Measurements from ENCODE around the gene ITGAD.

The ITGAD gene

DNA sequence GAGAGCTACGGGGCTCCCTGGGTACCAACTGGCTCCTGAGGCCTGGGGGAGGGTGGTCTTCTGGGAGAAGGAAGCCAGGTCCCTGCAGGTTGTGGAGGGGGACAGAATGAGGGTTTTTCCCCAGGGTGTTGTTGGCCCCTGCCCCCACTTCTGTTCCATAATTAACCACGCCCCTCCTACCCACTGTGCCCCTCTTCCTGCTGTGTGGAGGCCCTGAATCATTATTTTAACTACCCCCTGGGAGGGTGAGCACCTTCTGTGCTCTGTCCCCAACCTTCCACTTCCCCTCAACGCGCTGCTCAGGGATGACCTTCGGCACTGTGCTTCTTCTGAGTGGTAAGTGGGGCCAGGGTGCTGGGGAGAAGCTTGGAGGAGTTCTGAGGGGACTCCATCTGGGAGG, at the start of gene ITGAD:
Gene ITGAD (plus strand): TSS at position 280 of the 400 bp plus-strand sequence. CDS start 26 bp downstream, at position 306.
- DNase-seq, result no peak

DNA sequence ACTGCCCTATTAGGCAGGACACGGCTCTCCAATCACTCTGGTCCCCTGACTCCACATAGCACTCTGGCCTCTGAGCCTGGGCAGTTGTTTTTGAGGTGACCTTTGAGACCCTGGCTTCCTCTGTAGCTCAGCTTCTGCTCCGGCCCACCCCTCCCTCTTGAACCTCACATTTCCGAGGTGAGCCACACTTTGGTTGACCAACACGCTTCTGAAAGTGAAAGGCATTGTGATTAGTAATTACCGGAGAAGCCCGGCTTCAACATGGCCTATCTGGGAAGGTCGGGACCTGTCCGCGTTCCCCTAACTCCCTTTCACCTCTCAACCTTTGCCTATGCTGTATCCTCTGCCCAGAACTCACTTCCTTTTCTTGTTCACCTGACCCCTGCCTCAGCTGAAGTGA, 48.4 kb upstream of the ITGAD start:
- DNase-seq, result no peak

DNA sequence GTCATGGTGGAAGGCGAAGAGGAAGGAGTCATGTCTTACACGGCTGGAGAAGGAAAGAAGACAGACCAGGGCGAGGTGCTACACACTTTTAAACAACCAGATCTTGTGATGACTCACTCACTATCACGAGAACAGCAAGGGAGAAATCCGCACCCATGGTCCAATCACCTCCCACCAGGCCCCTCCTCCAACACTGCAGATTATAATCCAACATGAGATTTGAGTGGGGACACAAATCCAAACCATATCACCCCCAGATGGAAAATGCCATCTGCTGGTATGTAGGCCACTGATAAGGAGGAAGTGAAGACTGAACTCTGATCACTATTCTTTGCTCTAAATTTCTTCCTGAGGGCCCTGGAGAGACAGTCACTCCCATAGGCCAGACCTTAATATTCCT, 45.7 kb upstream of the ITGAD start:
- no peak for DNase-seq

DNA sequence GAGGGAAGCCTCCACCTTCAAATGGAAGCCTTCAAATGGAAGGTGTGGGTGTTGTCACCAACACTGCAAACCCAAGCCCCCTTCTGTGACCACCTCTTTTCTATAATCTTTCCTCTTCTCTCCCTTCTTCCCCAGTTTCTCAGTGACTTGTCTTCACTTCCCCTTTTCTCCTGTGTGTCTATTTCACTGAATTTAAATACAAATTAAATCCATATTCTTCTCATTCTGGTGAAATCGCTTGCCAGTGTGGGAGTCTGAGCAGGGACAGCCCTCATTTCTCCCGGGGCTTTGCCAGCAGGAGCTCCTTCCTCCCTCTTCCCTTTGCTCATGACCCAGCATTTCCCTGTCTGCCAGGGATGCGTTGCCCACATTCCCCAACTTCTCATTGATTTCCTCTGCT, 44.6 kb upstream of the ITGAD start:
- DNase-seq, result no peak

DNA sequence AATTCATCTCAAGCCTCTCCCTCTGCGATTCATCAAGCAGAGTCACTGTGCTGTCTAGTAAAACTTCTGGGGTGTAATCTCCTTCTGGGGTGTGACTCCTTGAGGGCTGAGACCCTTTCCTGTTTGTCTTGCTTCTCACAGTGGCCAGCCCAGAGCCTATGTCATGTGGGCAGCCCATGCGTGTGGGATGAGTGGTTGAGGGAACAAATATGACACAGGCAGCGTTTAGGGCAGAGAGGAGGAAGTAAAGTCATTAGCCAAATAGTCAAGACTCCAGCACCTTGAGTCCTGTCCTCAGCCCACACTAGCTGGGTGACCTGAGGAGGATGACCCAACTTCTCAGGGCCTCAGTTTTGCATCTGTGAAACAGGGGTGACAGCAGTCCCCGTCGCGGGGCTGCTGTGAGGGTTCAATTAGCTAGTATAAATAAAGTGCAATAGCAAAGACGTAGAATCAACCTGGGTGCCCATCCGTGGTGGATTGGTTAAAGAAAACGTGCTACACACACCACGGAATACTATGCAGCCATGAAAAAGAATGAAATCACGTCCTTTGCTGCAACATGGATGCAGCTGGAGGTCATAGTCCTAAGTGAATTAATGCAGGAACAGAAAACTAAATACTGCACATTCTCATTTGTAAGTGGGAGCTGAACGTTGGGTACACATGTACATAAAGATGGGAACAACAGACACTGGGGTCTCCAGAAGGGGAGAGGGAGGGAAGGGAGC, 42.7 kb upstream of the ITGAD start:
- DNase-seq, result no peak

DNA sequence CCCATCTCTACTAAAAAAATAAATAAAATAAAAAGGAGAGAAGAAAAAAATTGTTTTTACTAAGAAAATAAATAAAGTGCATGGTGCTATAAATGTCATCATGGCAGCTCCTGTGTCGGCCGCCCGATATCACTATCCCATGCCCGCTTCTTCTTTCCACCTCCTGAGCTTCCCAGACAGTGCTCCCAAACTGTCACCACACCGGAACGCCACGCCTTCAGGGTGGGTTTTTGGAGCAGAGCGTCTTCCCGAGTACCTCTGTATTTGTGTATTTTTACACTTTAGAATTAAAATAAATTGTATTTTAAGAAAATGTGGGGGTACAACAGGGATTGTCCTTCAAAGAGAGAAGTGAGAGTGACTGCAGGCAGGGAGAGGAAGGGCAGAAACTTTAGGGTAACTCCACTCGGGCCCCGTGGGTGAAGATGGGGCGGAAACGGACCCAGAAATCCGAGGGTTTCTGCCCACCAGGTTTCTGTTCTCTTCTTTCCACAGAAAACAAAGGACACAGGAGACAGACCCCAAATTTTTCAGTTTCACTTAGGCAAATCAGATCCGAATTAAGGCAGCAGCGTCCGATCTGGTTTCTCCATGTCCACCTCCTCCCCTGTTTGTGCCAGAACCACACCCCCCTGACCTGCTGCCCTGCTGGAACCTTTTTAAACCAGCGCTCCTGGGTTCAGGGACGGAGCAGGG, 41.7 kb upstream of the ITGAD start:
- no peak for DNase-seq

DNA sequence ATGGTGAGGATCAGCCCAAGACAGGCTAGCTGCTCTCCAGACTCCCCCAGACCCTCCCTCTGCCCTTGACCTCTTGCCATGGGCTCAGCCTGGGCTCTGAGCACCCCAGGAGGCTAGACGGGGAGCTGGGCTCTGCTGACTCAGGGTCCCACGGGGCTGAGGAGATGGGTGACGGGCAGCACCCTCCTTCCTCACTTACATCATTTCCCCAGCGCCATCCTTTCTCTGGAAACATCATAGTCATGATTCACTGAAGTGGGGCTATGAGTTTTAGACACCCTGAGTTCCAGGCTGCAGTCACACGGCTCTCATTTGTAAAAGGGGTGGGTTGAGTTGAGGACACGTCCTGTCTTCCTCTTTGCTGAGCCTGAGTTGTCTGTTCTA, 41.2 kb upstream of the ITGAD start:
- no peak for DNase-seq

DNA sequence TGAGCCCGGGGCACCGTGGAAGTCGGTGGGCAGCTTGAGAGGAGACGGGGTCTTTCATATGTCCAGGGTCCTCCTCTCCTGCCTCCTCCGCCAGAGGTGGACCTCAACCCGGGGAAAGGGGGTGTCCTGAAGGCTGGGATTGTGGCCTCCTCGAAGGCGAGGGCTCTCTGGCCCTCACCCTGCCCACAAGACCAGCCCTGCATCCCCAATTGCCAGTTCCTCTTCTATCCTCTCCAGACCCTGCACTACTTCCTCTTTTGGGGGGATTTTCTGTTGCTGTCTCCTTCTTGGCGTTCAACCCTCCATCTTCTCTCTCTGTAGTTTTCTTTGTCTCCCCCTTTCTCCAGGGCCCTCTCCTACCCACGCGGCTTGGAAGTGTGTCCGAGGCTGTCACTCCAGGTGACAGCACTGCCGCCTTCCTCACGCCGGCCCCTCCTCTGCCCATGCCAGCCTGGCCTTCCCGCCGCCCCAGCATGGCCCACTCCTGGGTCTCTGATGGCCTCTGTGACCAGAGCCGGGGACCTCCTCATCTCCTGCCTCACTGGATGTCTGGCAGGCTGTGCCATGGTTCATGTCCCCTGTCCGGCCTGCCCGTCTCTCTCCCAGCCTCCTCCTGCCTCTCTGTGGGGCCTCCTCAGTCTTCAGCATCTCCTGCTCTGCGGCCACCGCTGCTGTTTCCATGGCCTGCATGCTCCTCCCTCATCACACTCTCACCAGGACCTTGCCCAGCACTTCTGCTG, 40.6 kb upstream of the ITGAD start:
- no peak for DNase-seq

DNA sequence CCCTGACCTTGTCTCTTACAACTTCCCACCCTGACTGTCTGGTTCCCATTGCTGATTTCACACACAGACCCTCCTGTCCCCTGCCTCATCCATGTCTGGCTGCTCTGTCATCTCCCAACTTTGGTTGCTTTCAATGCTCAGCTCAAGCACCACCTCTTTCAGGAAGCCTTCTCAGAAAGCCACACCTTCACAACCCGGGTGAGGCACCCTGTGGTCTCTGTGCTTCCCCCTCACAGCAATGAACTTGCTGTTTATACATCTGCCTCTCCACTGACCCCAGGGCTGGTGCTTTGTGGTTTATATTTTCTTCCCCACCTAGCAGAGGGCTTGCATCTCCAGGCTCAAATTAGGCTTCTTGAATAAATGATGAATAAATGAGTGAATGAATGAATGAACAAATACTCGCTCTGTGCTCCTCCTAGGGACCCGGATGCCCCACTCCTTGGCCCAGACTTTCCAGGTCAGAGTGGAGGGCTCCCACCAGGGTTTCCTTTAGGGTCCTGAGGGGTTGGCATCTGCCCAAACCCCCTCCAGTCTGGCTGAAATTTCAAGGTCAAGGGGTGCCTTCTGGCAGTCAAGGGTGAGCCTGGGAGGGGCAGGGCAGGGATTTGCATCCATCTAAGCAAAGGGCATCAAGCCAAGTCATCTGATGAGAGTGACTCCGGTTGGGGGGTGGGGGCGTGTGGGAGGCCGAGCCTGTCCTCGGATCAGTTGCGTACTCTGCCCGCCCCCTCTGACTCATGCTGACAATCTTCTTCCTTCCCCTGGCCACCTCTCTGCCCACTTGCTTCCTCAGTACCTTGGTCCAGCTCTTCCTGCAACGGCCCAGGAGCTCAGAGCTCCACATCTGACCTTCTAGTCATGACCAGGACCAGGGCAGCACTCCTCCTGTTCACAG, 38.5 kb upstream of the ITGAD start, which contains the start of gene ITGAX:
Gene ITGAX (plus strand): TSS at position 783 of the 898 bp plus-strand sequence. CDS start 79 bp downstream, at position 862.
- DNase-seq, result no peak

DNA sequence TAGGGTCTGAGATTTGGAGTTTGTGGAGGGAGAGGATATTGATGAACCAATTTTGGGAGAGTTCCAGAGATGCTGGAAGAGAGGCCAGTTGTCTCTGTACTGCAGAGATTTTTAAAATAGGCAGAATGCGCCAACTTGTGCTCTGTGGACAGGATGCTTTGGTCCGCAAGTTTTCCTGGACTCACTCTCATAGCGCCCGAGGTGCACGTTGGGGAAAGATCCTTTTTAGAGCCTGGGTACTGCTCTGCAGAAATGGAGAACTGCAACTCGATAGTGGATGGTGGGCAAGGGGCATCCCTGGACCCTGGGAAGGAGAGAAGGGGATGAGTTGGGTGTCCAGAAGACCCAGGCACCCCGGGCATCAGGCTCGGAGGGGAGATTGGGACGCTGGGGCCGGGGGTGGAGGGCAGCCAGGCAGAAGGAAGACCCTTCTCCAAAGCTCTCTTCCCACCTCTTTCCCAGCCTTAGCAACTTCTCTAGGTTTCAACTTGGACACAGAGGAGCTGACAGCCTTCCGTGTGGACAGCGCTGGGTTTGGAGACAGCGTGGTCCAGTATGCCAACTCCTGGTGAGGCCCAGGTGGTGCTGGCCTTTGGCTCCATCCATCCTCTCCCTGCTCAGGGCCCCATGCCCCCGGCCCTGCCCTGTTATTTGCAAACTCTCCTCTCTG, 37.6 kb upstream of the ITGAD start:
- DNase-seq, result no peak

DNA sequence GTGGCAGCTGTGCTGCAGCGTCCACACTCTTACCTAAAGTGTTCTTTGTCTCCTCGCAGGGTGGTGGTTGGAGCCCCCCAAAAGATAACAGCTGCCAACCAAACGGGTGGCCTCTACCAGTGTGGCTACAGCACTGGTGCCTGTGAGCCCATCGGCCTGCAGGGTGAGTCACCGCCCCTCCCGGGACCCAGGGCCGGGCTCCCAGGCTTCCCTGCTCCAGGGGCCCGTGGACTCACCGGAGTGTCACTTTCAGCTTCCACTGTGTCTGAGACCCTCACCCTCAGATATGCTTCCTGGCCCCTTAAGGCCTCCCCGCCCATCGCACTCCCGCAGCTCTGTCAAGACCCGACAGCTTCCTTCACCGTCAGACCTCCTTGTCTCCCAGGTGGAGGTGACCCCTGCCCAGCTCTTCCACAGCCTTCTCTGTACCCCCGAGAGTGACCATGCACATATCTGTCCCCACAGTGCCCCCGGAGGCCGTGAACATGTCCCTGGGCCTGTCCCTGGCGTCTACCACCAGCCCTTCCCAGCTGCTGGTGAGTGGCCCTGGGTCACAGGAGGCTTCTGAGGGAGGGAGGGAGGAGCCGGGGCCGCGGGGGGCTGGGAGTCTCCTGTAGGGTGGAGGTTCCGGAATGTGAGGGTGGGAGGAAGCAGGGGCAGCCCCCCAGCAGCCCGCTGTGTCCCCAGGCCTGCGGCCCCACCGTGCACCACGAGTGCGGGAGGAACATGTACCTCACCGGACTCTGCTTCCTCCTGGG, 36.4 kb upstream of the ITGAD start:
- DNase-seq, result no peak

DNA sequence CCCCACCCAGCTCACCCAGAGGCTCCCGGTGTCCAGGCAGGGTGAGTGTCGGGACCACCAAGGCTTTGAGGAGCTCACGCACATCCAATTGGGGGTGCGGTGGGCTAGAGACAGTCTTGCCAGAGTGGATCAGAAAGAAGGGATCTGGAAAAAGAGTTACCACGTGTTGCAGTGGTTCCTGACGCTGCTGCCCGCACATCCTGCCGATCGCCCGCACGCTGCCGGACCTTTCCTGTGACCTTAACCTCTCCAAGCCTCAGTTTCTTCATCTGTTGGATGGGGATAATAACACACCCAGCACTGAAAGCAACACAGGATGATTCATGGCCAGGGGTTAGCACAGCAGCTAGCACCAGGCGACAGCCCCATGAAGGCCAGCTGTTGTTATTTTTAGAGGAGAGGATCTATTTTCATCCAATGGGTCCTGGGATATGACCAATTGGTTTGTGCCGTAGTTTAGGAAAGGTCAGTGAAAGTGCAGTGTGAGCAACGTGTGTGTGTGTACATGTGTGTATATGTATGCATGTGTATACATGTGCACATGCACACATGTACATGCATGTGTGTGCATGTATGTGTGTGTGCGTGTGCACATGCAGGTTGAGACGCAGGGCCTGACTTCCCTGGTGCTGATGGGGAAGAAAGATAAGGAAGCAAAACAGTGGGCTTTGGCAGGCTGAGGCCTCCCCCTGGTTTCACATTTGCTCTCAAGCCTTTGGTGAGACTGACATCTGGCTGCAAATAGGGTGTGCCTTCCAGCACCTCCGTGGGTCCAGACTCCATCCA, 35.6 kb upstream of the ITGAD start:
- DNase-seq, result no peak

DNA sequence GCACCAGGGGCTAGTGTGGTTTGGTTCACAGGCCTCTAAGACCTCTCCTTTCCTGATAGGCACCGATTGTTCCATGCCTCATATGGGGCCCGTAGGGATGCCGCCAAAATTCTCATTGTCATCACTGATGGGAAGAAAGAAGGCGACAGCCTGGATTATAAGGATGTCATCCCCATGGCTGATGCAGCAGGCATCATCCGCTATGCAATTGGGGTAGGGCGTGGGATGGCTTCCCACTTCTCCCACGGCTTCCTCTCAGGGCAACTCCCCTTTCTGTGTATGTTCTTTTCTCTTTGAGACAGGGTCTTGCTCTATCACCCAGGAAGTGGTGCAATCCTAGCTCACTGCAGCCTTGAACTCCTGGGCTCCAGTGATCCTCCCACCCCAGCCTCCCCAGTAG, 32.9 kb upstream of the ITGAD start:
- no peak for DNase-seq

DNA sequence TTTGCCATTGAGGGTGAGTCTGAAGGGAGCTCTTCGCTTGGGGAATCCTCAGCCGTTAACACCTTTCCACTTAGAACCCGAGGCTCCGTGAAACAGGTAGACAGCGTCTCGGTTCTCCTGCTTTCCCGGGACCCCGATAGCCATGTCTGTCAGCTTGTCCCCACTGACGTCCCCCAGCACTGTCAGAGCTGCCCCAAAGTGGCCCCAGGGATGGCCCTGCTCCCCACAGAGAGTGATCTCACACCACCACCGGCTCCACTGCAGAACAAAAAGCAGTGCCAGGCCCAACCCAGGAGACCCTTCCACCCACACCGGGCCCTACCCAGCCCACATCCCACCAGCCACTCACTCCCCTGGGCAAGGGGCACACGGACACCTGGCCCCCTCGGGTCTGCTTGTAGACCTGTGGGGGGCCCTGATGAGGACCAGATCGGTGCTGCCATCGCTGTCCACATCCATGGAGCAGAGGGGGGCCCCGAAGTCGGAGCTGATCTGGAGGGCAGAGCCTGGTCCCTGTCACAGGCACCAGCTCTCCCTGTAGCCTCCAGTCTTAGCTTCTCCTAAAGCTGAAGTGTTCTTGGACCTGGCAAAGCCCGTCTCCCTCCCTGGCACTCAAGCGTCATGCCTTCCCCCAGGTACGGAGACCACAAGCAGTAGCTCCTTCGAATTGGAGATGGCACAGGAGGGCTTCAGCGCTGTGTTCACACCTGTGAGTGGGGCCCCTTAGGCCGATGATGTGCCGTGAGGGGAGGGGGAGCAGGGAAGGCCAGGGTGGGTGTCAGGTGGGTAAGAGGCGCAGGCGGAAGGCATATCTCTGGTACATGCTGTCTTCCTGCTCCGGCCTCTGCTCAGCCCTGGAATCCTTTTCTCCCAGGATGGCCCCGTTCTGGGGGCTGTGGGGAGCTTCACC, 31.7 kb upstream of the ITGAD start:
- DNase-seq, result no peak

DNA sequence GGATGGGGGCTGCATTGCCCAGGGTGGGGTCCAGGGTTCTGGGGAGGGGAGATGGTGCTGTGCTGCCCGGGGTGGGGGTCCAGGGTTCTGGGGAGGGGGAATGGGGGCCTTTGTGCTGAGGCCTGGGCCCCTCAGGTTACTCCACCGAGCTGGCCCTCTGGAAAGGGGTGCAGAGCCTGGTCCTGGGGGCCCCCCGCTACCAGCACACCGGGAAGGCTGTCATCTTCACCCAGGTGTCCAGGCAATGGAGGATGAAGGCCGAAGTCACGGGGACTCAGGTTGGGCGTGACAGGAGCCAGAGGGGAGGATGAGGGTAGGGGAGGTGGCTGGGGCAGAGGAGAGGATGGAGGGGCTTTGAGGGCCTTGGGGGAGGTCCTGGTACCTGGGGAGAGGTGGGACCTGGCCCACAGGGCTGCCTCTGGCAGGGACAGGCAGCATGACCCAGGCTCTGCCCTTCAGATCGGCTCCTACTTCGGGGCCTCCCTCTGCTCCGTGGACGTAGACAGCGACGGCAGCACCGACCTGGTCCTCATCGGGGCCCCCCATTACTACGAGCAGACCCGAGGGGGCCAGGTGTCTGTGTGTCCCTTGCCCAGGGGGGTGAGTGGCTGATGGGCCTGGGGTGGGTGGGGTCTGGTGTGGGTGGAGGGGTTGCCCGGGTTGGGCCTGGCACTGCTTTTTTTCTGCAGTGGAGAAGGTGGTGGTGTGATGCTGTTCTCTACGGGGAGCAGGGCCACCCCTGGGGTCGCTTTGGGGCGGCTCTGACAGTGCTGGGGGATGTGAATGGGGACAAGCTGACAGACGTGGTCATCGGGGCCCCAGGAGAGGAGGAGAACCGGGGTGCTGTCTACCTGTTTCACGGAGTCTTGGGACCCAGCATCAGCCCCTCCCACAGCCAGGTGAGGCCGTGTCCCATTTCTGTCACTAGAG, 30.4 kb upstream of the ITGAD start:
- no peak for DNase-seq

DNA sequence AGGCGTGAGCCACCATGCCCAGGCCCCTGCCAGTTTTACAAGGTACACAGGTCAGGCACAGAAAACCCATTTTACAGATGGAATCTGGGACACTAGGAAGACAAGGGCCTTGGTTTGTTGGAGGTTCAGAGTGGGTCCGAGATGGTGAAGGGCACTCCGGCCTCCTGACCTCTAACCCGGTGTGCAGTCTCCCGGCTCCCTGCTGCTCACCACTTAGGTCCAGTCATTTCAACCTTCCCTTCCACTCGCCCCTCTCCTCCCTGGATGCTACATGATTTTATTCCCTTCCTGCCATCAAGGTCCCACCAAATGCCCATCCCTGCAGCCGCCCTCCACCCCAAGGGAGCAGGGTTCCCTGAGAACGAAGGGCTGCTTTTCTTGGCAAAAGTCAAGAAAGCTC, 29.4 kb upstream of the ITGAD start:
- DNase-seq, result no peak

DNA sequence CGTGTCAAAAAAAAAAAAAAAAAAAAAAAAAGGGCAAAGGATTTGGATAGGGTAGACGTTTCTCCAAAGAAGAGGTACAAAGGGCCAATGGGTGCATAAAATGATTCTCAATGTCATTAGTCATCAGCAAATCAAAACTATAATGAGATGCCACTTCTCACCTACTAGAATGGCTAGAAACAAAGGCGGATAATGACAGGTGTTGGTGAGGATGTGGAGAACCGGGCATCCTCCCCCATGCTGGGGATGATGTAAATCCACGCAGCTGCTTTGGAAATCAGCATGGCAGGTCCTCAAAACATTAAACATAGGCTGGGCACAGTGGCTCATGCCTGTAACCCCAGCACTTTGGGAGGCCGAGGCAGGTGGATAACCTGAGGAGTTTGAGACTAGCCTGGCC, 28.7 kb upstream of the ITGAD start:
- DNase-seq, result no peak

DNA sequence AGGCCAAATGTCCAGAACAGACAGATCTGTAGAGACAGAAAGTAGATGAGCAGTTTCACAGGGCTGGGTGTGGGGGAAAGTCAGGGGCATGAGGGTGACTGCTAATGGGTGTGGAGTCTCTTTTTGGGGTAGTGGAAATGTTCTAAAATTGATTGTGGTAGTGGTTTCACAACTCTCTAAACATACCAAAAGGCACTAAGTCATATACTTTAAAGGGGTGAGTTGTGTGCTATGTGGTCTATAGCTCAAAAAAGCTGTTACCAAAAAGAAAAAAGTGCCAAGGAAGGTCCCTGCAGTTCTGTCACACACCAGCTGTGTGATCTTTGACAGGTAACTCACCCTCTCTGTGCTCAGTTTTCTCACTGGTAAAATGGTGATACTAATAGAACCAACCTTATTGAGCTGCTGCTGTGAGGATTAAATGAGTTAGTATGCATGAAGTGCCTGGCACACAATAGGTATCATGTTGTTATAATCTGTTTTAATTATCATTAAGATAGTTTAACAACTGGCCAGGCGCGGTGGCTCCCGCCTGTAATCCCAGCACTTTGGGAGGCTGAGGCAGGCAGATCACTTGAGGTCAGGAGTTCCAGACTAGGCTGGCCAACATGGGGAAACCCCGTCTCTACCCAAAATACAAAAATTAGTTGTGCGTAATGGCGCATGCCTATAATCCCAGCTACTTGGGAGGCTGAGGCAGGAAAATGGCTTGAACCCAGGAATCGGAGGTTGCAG, 27.8 kb upstream of the ITGAD start:
- no peak for DNase-seq

All from NCI-H2227 treated with DMSO at 0.1 percent for 48 hours (cell line).